ENCODE data around the gene TNK2.

Gene TNK2

DNA sequence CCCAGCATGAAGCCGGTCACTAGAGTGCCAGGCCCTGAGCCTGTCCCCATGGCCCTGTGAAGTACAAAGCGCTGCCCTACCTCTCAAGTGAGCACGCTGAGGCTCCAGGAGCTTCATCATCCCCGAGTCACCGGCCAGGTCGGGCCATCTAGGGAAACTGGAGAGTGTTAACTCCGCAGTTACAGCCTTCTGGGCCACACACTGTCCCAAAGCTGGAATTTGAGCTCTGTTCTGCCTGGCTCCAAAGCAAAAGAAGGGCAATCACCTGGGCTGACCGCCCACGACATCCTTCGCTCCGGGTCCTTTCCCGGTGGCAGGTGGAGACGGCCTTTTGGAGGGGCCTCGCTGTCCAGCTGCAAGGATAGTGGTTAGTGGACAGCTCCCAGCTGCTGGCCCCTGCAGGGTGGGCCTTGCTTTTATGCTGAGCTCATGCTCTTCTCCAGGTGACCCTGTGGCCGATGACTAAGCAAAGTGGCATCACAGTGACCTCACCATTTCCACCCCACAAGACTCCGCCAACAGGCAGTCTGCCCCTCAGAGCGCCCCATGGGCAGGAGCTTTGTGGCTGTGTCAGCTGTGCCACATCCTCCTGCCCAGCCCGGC, 93.1 kb downstream of the TNK2 start:
- no peak for DNase-seq (ENCODE audit: low read depth)
- TF ChIP-seq, protein P1, sequence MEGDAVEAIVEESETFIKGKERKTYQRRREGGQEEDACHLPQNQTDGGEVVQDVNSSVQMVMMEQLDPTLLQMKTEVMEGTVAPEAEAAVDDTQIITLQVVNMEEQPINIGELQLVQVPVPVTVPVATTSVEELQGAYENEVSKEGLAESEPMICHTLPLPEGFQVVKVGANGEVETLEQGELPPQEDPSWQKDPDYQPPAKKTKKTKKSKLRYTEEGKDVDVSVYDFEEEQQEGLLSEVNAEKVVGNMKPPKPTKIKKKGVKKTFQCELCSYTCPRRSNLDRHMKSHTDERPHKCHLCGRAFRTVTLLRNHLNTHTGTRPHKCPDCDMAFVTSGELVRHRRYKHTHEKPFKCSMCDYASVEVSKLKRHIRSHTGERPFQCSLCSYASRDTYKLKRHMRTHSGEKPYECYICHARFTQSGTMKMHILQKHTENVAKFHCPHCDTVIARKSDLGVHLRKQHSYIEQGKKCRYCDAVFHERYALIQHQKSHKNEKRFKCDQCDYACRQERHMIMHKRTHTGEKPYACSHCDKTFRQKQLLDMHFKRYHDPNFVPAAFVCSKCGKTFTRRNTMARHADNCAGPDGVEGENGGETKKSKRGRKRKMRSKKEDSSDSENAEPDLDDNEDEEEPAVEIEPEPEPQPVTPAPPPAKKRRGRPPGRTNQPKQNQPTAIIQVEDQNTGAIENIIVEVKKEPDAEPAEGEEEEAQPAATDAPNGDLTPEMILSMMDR (conservative IDR thresholded peaks at IDR 0.05; ENCODE audit: low read length), result no peak
- H3K4me3 ChIP-seq (ENCODE audit: low read length), result no peak overlapping the region

GRCh38 chr3:195813916-195814640, 94.3 kb downstream of the TNK2 start:
- H3K4me3 ChIP-seq (ENCODE audit: low read length), result no peak overlapping the region
- DNase-seq (ENCODE audit: low read depth), result no peak
- TF ChIP-seq, protein P1 (conservative IDR thresholded peaks at IDR 0.05; ENCODE audit: low read length), result no peak
